T-helper 2 cell (primary cell): ENCODE data around the gene SIGLEC12.
A peak's percentile ranks its signal among the peaks of the same experiment; 100 is the strongest.

Experiments
- DNase-seq, 5 experiments: peaks; one replicate each; pipeline versions ENCODE4 v3.0.0 to v3.0.0-alpha.2; 2012 to 2022
- total RNA-seq, 2 donors: gene quantifications; one replicate each; lab custom pipeline; 2026; lab: John Stamatoyannopoulos, UW

Gene SIGLEC12
- total RNA-seq = 0 reads per million in 2 donors

DNA sequence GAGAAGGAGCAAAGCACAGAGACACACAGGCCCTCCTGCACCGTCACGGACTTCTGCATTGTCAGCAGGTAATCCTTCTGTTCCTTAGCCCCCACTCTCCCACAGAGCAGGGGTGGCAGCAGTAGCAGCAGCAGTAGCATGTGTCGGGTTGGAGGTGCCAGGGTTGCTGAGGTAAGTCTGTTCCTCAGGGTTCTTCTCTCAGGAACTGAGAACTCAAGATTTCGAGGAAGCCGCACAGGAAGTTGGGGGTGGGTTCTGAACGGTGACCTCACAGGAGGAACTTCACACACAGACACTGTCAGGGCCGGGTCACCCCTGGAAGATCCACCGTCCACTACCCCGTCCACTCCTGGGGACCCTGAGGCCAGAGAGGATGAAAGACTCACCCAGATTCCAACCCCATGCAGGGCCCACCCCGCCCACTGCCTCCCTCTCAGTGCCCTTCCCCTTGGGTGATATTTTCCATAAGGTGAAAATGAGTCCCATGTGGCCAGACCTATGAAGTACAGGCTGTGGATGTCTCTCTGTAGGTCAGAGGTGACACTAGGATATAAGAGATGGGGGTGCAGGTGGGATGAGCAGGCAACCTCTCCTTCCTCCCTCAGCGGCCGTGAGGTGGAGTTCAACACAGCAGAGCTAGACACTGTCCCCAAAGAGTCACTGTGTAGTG is at the start of gene SIGLEC12:
SIGLEC12 (minus strand) TSS at position 207 of the 670 bp plus-strand sequence; CDS start at position 140, 67 bp downstream.
- peak in 1 of 5 experiments; percentile 60 for DNase-seq

DNA sequence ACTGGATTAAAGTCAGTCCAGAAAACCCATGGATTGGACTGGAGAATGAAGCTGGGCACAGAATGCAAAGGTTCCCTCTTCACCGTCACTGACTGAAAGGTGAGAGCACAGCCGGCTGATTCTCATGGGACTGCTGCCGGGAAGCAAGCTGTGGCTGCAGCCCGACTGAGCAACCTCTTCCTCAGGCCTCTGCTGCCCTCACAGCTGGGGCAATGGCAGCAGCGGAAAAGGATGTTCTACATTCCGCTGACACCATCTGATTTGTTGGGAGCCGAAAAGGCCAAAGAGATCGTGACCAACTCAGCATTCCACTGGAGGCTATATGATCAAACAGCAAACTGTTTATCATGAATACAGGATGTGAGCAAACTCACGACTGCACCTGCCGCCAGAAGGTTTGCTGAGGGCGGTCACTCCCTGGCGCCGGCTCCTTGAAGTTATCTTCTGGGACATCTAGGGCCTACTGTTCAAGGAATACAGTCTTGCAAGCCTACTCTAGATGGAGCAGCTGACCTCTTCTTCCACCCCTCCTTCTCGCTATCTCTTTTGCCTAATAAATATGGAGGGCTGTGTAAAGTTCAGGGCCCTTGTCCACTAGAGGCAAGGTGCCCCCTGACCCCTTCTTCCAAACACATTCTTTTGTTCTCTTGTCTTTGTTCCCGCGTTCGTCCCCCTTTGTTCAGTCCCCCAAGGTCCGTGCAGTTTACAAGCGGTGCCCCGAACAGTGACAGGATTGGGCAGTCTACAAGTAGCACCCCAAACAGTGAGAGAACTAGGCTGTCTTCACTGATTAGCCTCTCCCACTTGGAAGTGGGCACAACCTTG is 49.5 kb upstream of the SIGLEC12 start:
- DNase-seq = no peak

DNA sequence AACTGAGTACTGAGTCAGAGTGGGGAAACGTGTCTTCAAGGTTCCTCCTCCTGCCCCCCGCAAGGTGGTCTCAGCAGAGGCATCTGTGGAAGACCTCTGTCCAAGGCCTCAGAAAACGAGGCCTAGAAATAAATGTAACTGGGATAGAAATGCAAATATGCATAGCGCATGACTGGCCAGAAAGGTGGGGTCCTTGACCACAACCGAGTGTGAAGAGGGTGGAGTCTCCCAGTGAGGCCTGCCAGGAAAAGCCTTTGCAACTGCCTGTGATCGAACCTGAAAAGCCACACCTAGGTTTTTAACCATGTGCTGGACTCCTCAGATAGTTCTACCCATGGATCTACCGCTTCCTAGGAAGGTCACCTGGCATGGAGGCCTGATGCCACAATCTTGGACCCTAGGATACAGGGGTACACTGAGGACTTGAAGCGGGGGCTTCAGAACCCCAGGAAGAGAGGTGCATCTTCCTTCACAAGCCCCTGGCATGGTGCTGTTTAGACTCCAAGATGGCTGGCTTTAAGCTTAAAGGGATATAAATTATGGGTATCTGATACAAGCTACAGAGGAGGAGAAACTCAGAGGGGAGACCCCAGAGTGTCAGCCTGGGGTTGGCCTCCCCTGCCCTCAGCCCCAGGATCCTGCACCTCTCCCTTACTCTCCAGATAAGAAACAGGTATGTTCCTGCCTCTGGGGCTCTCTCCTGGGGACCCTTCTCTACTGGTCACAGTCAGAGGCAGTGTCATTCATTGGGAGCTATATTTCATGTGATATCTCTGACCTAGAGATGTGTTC is 48.1 kb upstream of the SIGLEC12 start:
- no peak for DNase-seq

DNA sequence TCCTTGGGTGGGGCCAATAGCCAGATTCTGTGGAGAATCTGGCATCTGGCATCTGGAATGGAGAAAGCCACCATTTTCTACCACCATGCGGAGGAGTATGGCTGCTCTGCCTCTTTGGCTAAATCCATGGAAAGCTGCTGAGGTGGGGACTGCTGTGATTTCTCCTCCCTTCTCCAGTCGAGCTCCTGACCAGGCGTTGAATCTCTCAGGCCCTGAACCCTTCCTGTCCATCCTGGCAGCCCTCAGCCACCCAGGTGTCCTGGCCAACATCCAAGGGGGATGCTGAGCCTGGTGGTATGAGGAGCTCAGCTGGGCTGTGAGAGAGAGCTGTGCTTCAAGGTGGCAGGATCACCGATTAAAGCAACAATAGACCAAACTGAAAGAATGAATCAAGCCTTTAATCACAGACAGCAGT is 47.3 kb upstream of the SIGLEC12 start:
- DNase-seq = no peak

- DNase-seq = no peak
These were observed 46.6 kb upstream of the SIGLEC12 start for GRCh38 chr19:51548213-51548651.

DNA sequence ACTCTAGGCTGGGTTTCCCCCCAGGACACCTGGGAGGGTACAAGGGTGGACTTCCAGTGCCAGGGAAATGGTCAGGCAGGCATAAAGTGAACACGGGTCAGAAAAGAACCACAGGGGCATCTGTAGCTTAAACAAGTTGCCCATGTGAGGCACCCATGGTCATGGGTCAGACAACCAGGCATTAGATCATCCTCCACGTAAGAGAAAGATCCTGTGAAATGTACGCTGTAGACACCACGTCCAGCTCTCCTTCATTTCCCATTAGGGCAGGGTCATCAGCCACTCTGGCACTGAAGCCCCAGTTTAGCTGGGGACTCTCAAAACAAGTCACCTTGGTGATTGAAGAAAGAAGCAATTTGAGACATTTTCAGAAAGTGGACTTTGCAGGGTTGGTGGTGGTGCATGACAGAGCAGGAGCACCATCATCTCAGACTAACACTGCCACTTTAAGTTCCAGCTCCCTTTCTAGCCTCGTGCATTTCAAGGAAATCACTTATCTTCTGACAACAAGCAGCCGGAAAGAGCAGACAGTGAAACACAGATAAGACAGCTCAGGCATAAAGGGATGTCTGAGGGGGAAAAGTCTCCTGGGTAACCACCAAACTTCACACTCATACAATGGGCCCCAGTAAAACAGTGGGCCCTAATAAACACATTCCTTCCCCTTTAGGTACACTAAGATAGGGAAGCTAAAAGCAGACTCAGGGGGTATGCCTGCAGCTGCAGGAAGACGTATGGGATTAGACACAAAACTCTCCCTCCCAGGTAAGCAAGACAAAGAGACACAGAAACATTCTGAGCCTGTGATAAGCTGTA is 46.0 kb upstream of the SIGLEC12 start:
- DNase-seq = peak in 1 of 5 experiments; percentile 9

DNA sequence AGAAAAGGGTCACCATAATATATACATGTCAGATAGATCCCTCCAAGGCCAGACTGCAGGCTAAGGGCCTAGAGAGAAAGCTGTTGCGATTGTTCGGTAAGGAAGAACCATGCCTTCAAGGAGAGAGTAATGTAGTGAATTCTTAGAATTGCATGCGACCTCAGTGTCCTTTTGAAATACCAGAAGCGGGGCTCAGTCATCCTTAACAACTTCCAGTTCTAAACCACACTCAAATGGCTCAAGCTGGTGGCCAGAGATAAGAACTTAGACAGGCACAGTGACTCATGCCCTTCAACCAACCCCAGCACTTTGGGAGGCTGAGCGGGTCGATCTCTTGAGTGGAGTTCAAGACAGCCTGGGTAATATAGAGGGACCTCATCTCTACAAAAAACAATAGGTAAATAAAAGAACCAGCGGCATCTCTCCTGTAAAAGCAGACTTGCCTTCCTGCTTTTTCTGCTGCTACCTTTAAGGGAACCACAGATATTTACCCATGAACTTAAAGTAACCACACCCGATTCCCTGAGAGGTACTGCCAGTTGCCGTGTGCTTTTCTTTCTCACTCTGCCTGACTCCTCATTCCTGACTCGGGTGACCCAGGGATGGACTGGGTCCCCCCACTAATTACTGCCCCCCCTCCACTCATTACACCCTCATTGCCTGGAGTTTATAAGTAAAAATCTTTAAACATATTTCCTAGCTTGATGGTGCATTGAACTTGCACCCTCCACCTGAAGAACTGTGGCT is 45.2 kb upstream of the SIGLEC12 start:
- DNase-seq = peak in 1 of 5 experiments; percentile 33

- DNase-seq = no peak
These were observed 44.6 kb upstream of the SIGLEC12 start for GRCh38 chr19:51546107-51546649.

- no peak for DNase-seq
These were observed 42.4 kb upstream of the SIGLEC12 start for GRCh38 chr19:51544038-51544437.

DNA sequence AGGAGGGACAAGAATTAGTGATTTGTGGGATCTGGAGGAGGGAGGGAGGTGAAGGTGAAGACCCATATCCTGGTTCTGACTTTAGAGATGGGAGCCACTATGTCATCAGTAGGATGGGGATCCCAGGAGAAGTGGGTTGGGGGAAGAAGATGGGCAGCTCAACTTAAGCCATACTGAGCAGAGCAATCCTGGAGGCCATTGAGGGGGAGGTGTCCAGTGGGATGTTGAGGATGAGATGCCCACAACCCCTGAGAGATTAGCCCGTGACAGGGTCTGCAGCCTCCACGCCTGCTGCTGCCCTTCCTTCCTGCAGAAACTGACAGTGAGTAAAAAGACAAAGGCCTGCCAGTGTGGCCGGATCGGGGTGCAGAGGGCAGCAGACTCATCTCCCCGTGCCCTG is 41.1 kb upstream of the SIGLEC12 start:
- no peak for DNase-seq

DNA sequence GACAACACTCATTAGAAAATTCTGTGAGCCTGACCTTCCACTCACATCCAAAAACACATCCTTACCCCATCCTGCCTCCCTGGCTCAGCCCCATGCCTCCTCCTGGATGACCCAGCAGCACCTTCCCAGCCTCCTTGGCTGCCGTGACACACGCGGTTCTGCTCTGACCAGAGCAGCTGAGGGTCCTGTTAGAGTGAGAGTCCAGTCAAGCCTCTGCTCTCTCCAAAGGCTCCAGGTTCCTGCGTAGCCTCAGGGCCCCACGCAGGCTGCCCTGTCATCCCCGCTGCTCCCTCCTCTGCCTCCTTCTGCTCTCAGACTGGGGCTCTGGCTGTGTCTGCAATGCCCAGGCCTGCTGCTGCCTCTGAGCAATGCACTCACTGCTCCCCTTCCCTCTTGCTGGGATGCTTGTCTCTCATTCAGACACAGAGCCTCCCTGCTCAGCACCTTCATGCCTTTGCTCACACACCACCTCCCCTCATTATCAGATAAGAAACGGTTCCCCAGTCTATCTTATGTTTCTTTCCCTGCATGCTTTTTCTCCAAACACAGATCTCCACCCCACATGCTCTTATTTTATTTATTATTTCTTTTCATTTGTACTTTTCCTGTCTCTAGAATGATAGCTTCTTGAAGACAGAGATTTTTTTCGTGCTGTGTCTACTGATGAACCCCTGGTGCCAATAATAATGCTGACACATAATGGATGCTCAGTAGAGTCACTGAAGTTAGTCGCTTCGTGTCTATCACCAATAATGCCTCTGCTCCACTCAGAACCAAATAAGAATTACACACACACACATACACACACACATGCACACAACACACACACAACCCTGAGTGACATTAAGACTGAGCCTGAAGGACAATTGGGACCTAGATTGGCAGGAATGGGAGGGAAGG is 40.1 kb upstream of the SIGLEC12 start:
- no peak for DNase-seq

- DNase-seq = no peak
These were observed 38.3 kb upstream of the SIGLEC12 start for GRCh38 chr19:51539821-51540366.

- no peak for DNase-seq
These were observed 33.9 kb upstream of the SIGLEC12 start for GRCh38 chr19:51535535-51535934.

DNA sequence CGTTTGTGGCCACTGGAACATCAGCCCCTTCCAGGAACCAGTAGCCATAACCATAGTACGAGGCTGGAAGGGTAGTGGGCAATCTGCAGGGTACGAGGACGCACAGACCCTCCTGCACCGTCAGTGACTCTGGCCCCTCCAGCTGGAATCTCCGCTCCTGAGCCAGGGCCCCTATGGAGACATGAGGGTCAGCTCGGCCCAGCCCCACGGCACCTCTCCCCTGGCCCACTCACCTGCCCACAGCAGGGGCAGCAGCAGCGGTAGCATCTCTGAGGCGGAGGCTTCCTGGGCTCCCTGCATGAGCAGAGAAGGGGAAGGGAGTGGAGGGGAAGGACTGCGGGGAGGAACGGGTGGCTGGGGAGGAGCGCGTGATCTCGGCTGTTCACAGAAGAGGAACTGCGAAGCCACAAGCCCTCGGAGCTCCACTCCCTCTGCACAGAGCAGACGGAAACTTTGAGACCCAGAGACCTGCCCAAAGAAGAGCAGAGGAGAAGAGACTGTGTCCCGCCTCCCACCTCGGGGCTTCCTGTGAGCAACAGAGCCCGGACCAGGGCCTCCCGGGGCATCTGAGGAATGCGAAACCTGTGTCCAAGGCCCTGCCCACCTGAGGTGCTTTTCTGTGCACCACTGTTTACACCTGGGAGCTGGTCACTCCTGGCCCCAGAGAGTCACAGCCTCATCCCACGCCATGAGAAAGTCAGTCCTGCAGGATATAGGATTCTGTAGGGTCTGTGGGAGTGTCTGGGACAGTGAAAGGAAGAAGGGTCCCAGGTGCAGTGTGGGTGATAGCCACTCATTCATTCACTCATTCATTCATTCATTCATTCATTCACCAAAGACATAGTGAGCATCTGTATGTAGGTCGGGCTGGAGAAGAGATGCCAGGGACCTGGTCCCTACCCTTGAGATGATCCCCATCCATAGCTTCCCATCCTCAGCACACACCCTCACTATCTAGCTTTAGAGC is 30.0 kb upstream of the SIGLEC12 start, which contains the start of gene SIGLEC6:
SIGLEC6 (minus strand) TSS at position 322 of the 967 bp plus-strand sequence; CDS start at position 300, 22 bp downstream.
- DNase-seq = peak in 1 of 5 experiments; percentile 45

DNA sequence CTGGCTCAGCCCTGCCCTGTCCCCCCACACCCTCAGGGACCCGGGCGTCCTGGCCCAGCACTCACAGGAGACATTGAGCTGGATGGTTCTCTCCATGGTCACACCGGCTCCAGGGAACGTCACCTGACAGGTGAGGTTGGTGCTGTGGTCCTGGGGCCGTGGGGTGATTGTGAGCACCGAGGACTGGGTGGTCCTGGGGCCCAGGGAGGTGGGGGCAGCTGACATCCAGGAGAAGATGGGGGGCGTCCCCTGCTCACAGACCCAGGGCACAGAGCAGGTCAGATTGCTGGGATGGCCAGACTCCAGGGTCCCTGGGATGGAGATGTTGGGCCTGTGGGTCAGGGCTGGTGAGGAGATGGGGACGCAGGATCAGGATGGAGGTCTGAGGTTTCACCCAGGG is 29.0 kb upstream of the SIGLEC12 start:
- DNase-seq = no peak

DNA sequence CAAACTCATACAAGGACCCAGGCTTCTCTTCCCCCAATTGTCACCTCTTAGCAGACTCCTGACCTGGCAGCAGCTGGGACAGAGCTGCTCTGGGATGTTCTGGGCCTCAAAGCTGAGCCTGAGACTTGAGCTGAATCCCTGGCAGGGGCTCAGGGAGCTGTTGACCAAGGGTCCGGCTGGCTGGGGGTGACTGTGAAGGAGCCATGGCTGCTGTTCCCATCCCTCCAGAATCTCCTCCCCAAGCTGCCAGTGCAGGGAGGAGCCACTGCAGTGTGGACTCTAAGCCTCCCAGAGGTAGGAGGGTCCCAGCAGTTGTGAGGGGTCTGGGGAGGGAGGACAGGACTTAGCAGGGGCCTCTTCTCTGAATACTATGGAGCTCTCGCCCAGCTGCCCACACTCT is 27.7 kb upstream of the SIGLEC12 start:
- DNase-seq = no peak

GRCh38 chr19:51525651-51526050 is 24.1 kb upstream of the SIGLEC12 start:
- DNase-seq = no peak

DNA sequence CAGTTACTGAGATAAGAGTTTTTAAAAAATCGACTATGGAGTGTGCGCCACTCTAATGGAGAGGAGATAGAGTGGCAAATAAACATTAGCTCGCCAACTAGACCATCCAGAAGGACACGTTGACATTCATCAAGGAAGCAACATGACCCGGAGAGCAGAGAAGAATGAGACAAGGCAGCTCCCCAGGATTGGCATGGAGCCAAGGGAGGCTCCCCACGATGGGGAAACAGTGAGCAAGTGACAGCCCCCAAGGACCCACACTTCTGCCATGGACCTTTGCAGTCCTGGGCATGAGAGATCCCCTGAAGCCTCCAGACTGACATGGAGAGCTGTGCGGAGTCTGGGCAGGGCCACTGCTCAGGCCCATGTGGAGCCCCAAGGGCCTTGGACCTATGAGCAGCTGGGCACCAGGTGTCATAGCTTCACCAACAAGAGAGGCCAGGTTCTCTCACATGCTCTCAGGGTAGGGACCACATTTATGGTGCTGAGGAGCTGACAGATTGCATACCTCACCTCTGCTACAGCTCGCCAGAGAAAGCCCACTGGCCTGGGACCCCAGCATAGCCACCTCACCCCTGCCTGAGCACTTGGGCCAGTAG is 23.2 kb upstream of the SIGLEC12 start:
- DNase-seq = no peak
